Measurements from ENCODE around the gene RIPPLY2.

DNA sequence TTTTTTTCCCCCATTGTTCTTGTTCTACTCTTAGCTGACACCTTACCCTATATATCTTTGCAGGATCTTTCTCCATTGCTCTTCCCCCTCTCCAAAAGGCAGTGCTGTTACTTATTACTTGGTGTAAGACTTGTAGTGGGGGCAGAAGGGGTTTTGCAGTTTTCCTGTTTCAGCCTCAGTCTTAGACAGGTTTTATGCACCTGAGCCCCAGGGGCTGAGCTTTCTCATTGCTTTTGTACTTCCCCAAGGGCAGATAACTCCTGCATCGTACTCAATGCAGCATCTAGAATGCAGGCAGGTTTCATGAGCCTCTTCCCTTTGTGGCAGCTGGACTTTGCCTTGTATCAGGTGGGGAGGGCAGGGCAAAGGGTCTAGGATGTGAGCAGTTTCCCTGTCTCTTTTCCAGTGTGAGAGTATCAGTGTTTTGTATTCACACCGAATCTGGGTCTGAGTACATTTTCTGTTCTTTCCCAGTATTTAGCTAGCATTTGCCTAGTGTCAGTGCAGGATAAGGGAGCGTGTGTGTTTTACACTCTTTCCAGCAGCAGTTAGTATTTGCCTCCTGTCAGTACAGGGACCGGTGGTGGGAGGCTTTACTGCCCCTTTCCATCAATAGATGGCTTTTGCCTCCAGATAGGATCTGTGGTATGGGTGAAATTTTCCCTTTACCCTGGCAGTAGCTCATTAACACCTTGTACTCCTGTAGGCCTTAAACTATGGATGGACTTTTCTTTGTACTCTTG, 25.9 kb downstream of the RIPPLY2 start:
- TF ChIP-seq, protein P1, sequence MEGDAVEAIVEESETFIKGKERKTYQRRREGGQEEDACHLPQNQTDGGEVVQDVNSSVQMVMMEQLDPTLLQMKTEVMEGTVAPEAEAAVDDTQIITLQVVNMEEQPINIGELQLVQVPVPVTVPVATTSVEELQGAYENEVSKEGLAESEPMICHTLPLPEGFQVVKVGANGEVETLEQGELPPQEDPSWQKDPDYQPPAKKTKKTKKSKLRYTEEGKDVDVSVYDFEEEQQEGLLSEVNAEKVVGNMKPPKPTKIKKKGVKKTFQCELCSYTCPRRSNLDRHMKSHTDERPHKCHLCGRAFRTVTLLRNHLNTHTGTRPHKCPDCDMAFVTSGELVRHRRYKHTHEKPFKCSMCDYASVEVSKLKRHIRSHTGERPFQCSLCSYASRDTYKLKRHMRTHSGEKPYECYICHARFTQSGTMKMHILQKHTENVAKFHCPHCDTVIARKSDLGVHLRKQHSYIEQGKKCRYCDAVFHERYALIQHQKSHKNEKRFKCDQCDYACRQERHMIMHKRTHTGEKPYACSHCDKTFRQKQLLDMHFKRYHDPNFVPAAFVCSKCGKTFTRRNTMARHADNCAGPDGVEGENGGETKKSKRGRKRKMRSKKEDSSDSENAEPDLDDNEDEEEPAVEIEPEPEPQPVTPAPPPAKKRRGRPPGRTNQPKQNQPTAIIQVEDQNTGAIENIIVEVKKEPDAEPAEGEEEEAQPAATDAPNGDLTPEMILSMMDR (conservative IDR thresholded peaks at IDR 0.05 in 1 of 2, IDR thresholded peaks at IDR 0.05 in 1 of 2; ENCODE audit: extremely low read depth in 1 of 2, insufficient read depth in 1 of 2, low read depth in 1 of 2, low read length in 2 of 2): no peak
- TF ChIP-seq EZH2 (IDR thresholded peaks at IDR 0.05; ENCODE audit: borderline replicate concordance, low read length): no peak

All from mammary epithelial cell (primary cell).